Measurements from ENCODE around the gene CHERP.

GRCh38 chr19:16540948-16541347, 1.3 kb downstream of the CHERP start:
- TF ChIP-seq CTCF (IDR thresholded peaks at IDR 0.05) (no peak), POLR2A (IDR thresholded peaks at IDR 0.05) (no peak)
